ENCODE measurements around the gene TMEM187.
"Not testable (repeated sequence)": the region's sequence is repeated elsewhere in the genome, so short reads cannot be mapped to it uniquely, and the experiment has no call there.

Gene TMEM187

DNA sequence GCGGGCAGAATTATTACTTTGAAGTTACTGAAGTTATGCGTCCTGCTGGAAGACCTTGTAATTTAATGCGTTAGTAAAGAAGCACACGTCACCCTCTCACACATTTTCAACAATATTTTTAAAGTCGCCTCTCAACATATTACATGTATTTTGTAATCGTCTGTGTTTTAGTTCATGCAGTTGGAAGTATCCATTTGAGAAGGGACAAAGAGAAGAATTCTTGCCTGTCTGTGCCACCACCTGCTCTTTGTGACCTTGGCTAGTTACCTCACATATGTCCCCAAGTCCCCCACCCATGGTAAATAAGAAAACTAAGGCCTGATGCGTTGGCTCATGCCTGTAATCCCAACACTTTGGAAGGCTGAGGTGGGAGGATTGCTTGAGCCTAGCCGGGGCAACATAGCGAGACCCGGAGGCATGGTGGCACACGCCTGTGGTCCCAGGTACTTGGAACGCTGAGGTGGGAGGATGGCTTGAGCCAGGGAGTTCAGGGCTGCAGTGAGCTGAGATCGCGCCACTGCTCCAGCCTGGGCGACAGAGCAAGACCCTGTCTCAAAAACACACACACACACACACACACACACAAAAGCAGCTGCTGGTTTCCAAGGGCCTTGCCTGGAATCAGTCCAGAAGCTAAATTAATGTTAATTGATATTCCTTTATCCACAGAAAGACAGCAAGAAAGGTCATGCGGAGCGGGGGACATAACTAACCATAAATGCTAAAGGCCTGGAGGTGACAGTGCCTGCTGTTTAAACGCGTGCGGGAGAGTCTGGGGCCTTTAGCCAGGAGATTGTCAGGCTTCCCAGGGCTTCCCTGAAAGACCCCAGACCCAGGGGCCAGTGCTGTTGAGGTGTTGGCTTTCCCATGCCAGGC is 811 bp downstream of the TMEM187 start:
- no peak for DNase-seq

DNA sequence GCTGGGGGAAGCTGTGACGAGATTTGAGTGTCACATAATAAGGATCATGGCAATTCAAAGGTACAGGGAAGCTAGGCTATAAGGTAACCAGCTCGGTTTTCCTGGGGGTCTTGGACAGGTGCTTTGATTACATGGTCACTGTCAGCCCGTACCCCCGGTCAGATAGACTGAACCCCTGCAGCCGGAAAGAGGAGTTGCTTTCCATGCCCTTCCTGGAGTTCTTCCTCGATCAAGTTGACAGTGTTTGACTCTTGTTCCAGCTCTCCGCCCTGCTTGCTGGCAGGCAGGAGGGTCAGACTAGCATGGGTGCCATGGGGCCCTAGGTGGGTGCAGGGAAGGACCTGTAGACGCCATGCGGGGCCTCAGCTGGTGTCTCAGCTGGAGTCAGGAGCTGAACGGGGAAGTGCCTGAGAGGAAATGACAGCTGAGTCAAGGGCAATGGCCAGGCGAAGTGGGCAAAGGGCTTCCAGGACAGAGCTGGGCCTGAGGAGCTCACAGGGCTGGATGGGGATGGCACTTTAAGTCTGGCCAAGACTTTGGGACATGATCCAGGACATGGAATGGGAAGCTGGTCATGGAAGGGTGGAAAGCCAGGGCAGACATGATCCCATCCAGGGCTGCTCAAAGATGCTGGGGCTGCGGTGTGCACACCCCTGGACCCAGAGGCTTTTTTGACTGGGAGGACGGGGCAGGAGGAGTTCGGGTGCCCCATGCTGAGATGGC is 1.6 kb downstream of the TMEM187 start:
- DNase-seq, result no peak

DNA sequence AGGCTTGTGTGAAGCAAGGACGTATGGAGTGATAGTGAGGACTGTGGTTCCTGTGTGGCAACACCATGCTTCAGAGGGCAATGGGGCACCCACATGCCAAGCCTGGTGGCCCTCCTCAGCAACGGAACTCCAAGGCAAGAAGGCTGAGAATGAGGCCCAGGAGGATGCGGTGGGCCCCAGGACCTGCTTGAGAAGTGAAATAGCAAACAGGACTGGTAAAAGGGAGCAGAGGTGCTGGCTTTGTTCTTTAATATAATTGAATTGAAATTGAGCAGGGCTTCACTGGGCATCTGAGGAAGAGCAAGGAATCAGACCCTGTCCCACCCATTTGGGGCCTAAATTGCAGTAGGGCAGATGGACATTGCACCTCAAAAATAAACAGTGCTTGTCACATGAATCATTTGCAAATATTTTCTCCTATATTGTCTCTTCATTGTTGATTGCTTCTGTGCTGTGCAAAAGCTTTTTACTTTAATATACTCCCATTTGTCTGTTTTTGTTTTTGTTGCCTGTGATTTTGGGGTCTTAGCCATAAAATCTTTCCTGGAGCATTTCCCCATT is 2.3 kb downstream of the TMEM187 start:
- DNase-seq, result no peak

DNA sequence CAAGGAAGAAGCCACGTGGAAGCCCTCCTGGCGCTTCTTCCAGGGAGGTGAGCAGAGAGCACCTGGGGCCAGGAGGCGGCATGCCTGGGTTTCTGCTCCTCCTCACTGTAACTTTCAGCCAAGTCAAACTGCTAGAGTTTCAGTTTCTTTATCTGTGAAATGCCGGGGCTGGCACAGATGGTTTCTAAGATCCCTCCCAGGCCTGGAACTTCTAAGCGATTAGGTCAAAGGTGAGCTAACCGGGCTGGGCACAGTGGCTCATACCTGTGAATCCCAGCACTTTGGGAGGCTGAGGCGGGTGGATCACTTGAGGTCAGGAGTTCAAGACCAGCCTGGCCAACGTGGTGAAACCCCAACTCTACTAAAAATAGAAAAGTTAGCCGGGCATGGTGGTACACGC is 7.8 kb downstream of the TMEM187 start:
- DNase-seq, result not testable (repeated sequence)

DNA sequence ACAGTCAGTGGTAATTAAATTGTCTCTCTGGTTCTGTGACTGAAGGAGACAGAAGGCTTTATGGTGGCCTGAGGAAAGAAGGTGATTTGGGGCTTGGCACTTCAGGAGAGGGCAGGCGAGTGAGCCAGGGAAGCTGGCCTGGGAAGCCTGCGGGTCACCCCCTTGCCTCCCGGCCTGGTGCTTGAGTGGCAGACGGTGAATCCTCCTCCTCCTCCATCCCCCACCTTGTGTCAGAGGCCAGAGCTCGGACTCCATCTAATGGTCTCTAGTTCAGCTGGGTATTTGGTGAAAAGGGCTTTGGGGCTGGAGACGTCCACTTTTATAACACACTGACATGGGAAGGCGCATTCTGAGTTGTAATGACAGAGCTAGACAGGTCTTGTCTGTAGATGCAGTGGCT is 8.7 kb downstream of the TMEM187 start:
- no peak for DNase-seq

DNA sequence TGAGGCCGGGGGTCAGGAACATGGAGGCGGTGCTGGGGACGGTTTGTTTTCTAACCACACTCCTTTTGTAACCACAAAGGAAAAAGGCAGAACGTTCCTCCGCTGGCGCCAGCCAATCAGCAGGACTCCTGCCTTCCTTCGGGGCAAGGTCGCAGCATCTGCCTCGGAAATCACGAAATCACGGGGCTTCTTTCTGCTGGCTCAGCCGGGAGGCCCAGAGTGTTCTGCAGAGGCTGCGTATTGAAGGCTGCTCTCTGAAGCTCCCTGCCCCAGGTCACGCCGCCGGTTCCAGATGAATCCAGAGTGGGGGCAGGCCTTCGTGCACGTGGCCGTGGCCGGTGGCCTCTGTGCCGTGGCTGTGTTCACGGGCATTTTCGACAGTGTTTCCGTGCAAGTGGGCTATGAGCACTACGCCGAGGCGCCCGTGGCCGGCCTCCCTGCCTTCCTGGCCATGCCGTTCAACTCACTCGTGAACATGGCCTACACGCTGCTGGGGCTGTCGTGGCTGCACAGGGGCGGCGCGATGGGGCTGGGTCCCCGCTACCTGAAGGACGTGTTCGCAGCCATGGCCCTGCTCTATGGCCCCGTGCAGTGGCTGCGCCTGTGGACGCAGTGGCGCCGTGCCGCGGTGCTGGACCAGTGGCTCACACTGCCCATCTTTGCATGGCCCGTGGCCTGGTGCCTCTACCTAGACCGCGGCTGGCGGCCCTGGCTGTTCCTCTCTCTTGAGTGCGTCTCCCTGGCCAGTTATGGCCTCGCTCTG is 9.4 kb downstream of the TMEM187 start:
- no peak for DNase-seq

DNA sequence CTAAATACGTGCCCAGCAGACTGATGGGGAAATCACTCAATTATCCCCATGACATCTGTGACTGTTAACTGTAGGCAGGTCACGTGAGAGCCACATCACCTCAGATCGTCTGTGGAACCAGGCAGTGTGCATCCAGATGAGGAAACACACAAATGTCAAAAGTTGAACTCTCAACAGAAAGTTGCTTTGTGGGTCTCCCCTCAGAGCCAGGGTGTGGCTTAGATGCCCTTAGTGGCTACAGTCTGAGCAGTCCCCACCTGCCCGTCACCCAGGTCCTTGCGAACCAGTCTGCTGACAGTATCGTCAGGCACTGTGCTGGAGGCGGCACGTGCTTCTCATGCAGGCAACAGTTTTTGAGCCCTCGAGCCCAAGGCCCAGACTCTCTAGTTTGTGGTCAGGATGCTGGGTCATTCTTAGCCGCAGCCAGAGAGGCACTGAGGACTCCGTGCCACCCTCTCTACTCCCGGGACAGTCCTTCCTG is 10.8 kb downstream of the TMEM187 start:
- no peak for DNase-seq

DNA sequence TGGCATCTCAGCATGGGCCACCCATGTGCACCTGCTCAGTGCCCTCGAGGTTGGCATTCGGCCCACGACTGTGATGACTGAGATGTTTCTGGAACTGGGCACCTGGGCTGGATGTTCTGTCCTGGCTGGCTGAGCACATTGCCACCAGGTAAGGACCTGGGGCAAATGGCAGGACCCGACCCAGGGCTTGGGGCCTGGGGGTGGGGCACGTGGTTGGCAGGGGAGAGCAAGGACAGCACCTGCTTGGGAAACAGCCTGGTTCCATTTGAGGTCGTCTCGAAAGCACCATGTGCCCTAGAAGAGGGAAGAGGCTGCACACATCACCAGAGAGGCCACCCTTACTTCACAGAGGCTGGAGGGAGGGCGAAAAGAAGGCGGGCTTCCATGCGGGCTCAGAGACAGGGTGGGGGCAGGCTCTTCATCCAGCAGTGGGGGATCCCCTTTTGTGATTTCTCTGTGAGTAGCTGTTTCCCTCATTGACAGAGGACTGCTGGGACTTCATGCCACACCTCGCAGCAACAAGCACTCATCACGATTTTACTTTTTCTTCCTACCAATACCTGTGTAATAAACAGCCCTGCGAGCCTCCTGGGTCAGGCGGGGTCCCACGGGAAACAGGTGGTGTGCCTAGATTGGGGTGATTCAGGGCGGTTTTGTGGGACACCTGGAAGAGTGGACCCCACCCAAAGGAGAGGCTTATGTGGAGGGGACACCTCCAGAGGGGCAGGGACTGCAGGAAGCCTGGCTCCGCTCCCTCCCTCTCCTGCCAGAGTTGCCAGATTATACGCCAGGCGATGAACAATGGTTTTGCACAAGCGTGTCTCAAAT is 12.0 kb downstream of the TMEM187 start:
- DNase-seq, result no peak

DNA sequence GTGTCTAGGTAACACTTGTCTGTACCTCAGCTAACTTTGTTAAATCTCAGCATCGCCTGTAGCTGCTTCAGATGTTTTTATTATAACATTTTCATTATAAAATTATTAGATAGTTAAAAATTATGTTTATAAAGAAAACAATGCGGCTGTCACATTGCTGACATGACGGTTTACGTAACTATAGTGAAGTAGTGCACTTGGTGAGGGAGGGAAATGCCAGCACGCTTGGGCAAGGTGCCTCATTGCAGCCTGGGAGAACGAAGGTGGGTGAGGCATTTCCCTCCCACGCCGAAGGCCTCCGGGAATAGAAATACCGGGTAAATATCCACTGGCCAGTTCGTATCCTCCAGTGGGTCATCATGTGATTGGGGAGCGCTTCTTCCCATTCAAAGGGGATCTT is 15.9 kb downstream of the TMEM187 start:
- no peak for DNase-seq

DNA sequence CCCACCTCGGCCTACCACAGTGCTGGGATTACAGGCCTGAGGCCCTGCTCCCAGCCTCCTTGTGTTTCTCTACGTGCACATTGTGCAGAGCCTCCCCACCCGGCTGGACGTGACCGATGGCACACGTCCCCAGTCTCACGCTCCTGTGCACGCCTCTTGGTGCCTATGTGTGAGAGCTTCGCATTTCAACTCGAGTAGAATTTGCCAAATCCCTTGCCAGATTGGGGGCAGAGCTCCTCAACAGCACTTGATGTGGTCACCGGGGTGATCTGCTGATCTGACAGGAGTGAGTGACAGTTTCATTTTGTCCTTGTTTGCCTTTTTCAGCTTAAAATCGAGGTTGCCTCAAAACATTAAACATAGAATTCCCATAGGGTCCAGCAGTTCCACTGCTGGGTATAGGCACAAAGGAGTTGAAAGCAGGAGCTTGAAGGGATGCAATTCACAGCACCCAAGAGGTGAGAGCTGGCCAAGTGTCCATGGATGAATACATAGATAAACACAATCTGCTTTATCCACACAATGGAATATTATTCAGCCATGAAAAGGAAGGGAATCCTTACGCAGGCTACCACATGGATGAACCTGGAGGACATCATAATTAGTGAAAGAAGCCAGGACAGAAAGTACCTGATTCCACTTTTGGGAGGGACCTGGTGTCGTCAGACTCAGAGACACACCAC is 17.6 kb downstream of the TMEM187 start:
- no peak for DNase-seq

DNA sequence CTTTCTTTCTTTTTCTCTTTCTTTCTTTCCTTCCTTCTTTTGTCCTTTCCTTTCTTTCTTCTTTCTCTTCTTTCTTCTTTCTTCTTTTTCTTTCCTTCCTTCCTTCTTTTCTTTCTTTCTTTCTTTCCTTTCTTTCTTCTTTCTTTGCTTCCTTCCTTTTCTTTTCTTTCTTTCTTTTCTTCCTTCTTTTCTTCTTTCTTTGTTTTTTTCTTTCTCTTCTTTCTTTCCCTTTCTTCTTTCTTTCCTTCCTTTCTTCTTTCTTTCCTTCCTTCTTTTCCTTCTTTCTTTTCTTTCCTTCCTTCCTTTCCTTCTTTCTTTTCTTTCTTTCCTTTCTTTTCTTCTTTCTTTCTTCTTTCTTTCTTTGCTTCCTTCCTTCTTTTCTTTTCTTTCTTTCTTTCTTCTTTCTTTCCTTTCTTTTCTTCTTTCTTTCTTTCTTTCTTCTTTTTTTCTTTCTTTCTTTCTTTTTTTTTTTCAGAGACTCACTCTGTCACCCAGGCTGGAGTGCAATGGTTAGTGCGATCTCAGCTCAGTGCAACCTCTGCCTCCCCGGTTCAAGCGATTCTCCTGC is 18.5 kb downstream of the TMEM187 start:
- DNase-seq, result no peak

DNA sequence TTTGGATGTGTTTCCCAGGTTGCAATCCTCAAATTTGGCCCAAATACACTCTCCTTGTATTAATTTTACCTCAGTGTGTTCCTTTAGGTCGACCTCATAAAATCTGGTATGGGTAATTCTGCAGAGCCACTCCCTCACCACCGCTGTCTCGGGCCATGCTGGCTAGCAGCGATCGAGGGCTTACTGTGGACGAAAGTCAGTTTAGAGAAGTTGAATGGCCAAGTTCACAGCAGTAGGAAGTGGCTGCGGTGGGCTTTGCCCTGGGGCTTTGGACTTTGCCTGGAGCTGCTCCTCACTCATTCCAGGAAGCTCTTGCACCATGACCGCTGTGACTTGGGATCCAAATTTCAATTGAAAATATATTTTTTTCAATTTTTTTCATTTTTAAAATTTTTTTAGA is 19.6 kb downstream of the TMEM187 start:
- DNase-seq, result no peak

DNA sequence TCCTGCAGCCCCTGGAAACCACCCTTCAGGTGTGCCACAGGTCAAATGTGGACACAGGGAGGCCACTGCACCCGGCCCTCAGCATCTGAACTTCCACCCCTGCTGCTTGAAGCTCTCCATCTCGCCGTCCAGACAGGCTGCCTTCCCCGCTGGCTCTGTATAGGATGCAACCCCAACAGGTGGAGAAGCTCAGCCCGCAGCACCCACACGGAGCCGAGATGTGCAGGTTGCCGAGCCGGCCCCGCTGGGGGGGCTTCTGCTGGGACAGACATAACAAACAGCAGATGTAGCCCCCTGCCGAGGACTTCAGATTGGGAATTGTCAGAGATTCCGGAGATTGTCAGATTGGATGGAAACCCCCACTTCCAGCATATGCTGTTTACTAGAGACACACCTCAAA is 20.5 kb downstream of the TMEM187 start:
- DNase-seq, result no peak

DNA sequence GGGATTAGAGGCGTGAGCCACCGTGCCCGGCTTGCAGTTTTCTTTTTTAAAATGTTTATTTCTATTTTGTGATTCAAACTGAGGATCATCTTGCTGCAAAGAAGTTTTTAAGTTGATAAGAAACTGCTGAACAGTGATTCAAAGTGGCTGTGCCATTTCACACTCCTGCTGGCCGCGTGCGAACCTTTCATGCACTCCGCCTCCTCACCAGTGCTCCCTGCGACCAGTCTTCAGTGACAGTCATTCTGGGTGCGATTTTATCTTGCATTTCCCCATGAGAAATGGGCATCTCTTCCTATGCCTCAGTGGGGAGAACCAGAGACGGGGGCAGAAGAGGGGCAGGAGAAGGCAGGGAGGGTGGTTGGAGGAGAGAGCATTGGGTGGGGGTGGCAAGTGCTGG is 21.4 kb downstream of the TMEM187 start:
- DNase-seq, result no peak

DNA sequence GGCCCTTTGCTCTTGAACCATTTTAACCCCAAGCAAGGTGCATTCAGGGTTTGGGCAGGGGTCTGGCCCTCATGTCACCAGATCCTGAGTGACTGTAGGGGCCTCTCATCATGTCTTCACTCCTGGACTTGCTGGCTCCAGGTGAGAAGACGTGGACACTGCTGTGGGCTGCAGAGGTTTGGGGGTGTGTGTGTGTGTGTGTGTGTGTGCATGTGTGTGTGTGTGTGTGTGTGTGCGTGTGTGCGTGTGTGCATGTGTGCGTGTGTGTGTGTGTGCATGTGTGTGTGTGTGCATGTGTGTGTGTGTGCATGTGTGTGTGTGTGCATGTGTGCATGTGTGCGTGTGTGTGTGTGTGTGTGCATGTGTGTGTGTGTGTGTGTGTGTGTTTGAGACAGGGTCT is 21.8 kb downstream of the TMEM187 start:
- not testable (repeated sequence) for DNase-seq

DNA sequence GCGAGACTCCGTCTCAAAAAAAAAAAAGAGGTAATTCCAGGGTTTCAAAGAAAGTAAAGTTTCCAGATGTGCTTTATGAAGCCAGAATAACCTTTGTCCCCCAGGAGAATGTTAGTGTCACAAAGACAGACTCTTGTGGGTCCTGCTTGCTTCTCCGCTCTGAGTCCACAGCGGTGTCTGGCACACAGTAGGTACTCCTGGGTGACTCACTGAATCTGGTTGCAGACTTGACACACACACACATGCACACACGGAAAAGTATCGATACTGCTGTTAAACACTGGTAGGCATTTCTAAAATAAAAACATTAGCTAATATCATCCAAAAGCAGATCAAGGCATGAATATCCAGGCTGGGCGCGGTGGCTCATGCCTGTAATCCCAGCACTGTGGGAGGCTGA is 22.9 kb downstream of the TMEM187 start:
- no peak for DNase-seq

DNA sequence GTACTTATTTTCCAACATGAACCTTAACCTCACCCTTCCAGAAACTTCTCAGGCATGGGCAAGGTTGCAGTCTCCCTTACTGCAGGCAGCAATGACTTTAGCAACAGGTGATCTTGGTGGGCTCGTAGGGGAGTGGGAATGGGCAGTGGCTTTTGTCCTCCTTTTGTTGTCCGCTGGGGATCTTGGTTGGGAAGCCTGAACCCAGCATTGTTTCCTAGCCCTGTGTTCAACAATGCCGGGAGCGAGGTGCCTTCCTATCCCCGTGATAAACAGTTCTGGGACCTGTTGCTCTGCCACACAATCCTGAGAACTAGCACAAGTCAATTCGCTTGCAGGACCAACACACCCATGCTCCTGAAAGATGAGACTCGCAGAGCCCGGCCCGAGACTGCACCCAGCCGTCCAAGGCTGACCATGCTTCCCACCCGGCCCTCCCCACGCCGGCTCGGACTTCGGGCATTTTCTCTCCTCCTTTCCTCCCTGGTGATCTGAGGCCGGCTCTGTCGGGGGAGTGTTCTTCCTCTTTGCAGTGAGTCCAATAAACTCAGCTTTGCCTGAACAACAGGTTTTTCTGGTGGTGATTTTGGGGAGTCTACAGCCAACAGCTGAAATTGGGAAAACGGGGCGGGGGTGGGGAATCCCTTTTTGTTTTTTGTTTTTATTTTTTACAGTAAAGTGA is 26.9 kb downstream of the TMEM187 start:
- DNase-seq, result no peak

DNA sequence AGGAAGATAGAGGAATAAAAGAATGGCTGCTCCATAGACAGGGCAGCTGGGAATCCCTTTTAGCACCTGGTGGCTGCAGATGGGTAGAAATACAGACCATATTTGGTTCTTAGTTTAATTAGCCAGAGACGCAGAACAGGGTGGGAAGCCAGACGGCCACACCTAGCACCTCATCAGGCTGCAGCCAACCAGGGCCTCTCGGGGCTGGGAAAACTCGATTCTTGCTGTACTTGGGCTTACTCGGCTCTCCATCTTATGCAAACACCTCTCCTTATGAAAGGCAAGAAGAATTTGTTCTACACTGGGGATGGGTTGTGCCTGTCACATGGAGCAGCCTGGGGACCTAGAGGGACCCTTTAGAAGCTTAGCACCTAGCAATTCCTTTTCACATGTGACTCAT is 27.5 kb downstream of the TMEM187 start:
- DNase-seq, result no peak

DNA sequence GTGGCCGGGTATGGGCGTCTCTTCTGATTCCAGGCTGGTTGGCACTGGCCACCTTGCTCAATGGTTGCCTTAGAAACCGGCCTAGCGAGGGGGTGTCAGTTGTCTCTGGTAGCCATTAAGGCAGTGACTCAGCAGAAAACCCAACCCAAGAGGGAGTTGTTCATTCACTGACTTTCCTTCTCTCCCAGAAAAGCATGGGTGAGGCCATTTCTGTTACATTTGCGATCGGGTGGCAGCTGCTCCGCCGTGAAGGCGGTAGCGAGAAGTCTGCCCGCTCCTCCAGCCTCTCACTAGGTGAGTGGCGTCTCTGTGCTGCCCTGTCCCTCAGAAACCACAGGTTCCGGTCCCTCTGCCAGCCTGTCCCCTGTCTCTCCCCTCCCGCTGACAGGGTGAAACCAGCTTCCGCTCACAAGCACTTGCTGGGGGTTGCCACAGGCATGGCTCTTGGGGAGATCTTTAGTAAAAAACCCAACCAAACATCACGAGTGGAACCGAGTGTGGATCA is 29.7 kb downstream of the TMEM187 start:
- DNase-seq, result no peak

DNA sequence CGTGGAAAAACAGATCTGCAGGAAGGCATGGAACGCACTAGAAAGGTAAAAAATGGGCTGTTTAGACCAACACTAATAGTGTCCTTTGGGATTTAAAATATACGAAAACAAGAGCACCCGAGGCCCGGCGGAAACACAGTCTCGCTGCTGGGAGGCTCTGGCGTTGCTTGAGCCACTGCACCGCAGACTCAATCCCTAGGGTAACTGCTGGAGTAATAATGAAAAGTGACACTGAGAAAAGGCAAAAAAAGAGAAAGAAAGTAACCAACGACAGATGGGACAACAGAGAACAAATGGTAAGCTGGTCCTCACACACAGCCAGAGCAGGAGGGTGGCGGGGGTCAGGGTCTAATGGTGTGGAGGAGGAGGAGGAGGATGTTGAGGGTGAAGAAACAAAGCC is 31.8 kb downstream of the TMEM187 start:
- DNase-seq, result no peak

Data from NCI-H2081 treated with DMSO at 0.1 percent for 48 hours (cell line).